Endothelial cell of umbilical vein (primary cell): ENCODE data around the gene SH3PXD2B. TPM values are rescaled to one million over a fixed set of nuclear protein-coding genes. Genes with fewer than 3 reads are reported as not detected.

Experiments
- BruUV-seq: library from RNA; stranded (reverse); fragments of 400-500 nt; replicated peaks from 2 replicates; lab custom pipeline; 2021; lab: Mats Ljungman, UMichigan
- CTCF ChIA-PET: fragments of 300-600, 350-600 bp; sonication (Branson Sonifier 250); formaldehyde crosslinking; loops from one replicate; lab custom pipeline; 2021; ENCODE audit warnings: antibody characterized with exemption, inconsistent platforms; lab: Charles Lee
- POLR2A ChIA-PET: fragments of 300-600, 350-600 bp; sonication (Branson Sonifier 250); formaldehyde crosslinking; loops from one replicate; lab custom pipeline; 2021; ENCODE audit warnings: antibody characterized with exemption, inconsistent platforms; lab: Charles Lee
- DNase-seq: peaks from one replicate; pipeline ENCODE4 v3.0.0-alpha.2; 2011; ENCODE audit warnings: low read depth, low spot score
- FAIRE-seq: peaks from 2 replicates; lab custom pipeline; 2011; peaks lifted over from hg19 to GRCh38; lab: Jason Lieb, UNC
- H2AFZ ChIP-seq: 2 replicates; pipeline ENCODE4 v1.6.0; 2012; ENCODE audit warnings: low read depth, low read length, control low read depth, inconsistent platforms
- H3K27ac ChIP-seq: 2 replicates; pipeline ENCODE4 v1.5.1; 2011; ENCODE audit warnings: low read depth, mild to moderate bottlenecking, control low read depth, low read length, moderate library complexity; ENCODE audit not compliant: insufficient read depth
- H3K27me3 ChIP-seq, 2 experiments: 2 replicates each; pipeline versions ENCODE4 v1.6.0 to v1.6.1; 2011; ENCODE audit warnings: low read length in 2 of 2, mixed read lengths in 1 of 2; ENCODE audit not compliant: control insufficient read depth in 2 of 2, insufficient read depth in 2 of 2
- H3K36me3 ChIP-seq, 2 experiments: 2 replicates in 1 of 2; 3 replicates in 1 of 2; pipeline ENCODE4 v1.5.1; 2011; ENCODE audit warnings: low read length in 2 of 2, mild to moderate bottlenecking in 1 of 2, moderate library complexity in 1 of 2; ENCODE audit not compliant: control insufficient read depth in 2 of 2, insufficient read depth in 2 of 2; ENCODE audit errors: extremely low read depth in 1 of 2
- H3K4me1 ChIP-seq: 3 replicates; pipeline ENCODE4 v1.5.1; 2011; ENCODE audit warnings: mild to moderate bottlenecking, low read length; ENCODE audit not compliant: control insufficient read depth, insufficient read depth; ENCODE audit errors: extremely low read depth
- H3K4me2 ChIP-seq: 2 replicates; pipeline ENCODE4 v1.6.1; 2011; ENCODE audit warnings: low read length, control low read depth, mixed read lengths; ENCODE audit not compliant: insufficient read depth
- H3K4me3 ChIP-seq, 3 experiments: fragments of 200-600 bp in 1 of 3; sonication (generic), shearing (Covaris generic) in 1 of 3; replicated peaks in 1 of 3; 2 replicates each; pipeline ENCODE4 v1.5.1; 2011 to 2016; ENCODE audit warnings: control low read depth in 3 of 3, low read length in 3 of 3, mild to moderate bottlenecking in 2 of 3, inconsistent platforms in 1 of 3, low read depth in 1 of 3, moderate library complexity in 1 of 3; ENCODE audit not compliant: insufficient read depth in 1 of 3
- H3K79me2 ChIP-seq: 2 replicates; pipeline ENCODE4 v1.6.0; 2012; ENCODE audit warnings: low read length, inconsistent platforms; ENCODE audit not compliant: control insufficient read depth, insufficient read depth
- H3K9ac ChIP-seq: replicated peaks from 2 replicates; pipeline ENCODE3; 2011; ENCODE audit warnings: low read length, control low read depth; ENCODE audit not compliant: insufficient read depth; ENCODE audit errors: extremely low read depth
- H3K9me1 ChIP-seq: replicated peaks from 3 replicates; pipeline ENCODE4 v1.6.0; 2011; ENCODE audit warnings: mild to moderate bottlenecking, low read length; ENCODE audit not compliant: control insufficient read depth, insufficient read depth; ENCODE audit errors: extremely low read depth
- H3K9me3 ChIP-seq: replicated peaks from 2 replicates; pipeline ENCODE4 v1.5.1; 2012; ENCODE audit warnings: low read length, inconsistent platforms; ENCODE audit not compliant: control insufficient read depth, insufficient read depth
- H4K20me1 ChIP-seq: replicated peaks from 2 replicates; pipeline ENCODE3; 2011; ENCODE audit warnings: mild to moderate bottlenecking, low read length; ENCODE audit not compliant: control insufficient read depth, insufficient read depth; ENCODE audit errors: extremely low read depth
- EZH2 ChIP-seq: IDR thresholded peaks from 2 replicates; pipeline ENCODE4 v1.6.1; 2012; ENCODE audit warnings: borderline replicate concordance, low read depth, mild to moderate bottlenecking, moderate library complexity, low read length, inconsistent platforms; ENCODE audit not compliant: severe bottlenecking
- FOS ChIP-seq: IDR thresholded peaks from 2 replicates; pipeline ENCODE4 v1.6.1; 2011; ENCODE audit warnings: mild to moderate bottlenecking, low read length, moderate library complexity, borderline replicate concordance; ENCODE audit not compliant: insufficient read depth
- GATA2 ChIP-seq: IDR thresholded peaks from 2 replicates; pipeline ENCODE4 v1.7.0; 2011; ENCODE audit warnings: low read depth, mild to moderate bottlenecking, moderate library complexity, mixed read lengths, low read length; ENCODE audit not compliant: insufficient read length, insufficient read depth
- JUN ChIP-seq: IDR thresholded peaks from 2 replicates; pipeline ENCODE4 v1.6.1; 2011; ENCODE audit warnings: borderline replicate concordance, low read depth; ENCODE audit not compliant: insufficient read length, insufficient read depth
- MYC ChIP-seq: IDR thresholded peaks from one replicate; pipeline ENCODE4 v1.6.1; 2011; ENCODE audit warnings: mild to moderate bottlenecking, low read depth, low read length
- POLR2A ChIP-seq: IDR thresholded peaks from 2 replicates; pipeline ENCODE4 v1.6.1; 2012; ENCODE audit warnings: low read depth, mild to moderate bottlenecking, control low read depth, low read length
- POLR2AphosphoS5 ChIP-seq: IDR thresholded peaks from 2 replicates; pipeline ENCODE4 v1.6.1; 2012; ENCODE audit warnings: low read depth, mild to moderate bottlenecking, control low read depth, low read length, moderate library complexity; ENCODE audit not compliant: insufficient read depth
- dilution Hi-C: fragments of 300-500 bp; cut with MboI; formaldehyde crosslinking; loops from one replicate; pipeline ENCODE4 v1.15.0; 2019; ENCODE audit warnings: low sequenced_read_pairs; ENCODE audit not compliant: extremely low pct_ligation_motif_present
- intact Hi-C: fragments of 100-400 bp; cut with micrococcal nuclease; formaldehyde crosslinking; loops from one replicate; pipeline ENCODE4 v1.10.0; 2022
- polyA plus RNA-seq, 4 experiments: library from polyadenylated mRNA; depleted of rRNA in 3 of 4; stranded (reverse) in 3 of 4; unstranded in 1 of 4; fragments of >200 nt; gene quantifications; 2 replicates each; pipeline versions ENCODE4 v1.2.1 to v1.2.3, GENCODE V29; 2011 to 2012; ENCODE audit warnings: missing spikeins in 1 of 4
- total RNA-seq: library from RNA; stranded (reverse); gene quantifications from 2 replicates; pipeline ENCODE4 v1.2.3, GENCODE V29; 2021
- TF ChIP-seq, protein P1 (sequence below), 2 donors: IDR thresholded peaks; 1 replicate in 1 of 2; 2 replicates in 1 of 2; pipeline ENCODE4 v1.5.1; 2011; ENCODE audit warnings: low read length in 2 of 2, mild to moderate bottlenecking in 2 of 2, moderate library complexity in 2 of 2, control low read depth in 1 of 2, inconsistent platforms in 1 of 2, low read depth in 1 of 2; ENCODE audit not compliant: insufficient read depth in 1 of 2; ENCODE audit errors: extremely low read depth in 1 of 2
- TF ChIP-seq, protein P2 (sequence below): IDR thresholded peaks from 2 replicates; pipeline ENCODE4 v1.6.1; 2011; ENCODE audit not compliant: insufficient read depth, insufficient read length

Gene SH3PXD2B
- total and polyA plus RNA-seq, 2 donors (not counting 3 experiments of a cell fraction or from before 2014, with no cell fraction given) = 23.5 to 66.3 TPM

DNA sequence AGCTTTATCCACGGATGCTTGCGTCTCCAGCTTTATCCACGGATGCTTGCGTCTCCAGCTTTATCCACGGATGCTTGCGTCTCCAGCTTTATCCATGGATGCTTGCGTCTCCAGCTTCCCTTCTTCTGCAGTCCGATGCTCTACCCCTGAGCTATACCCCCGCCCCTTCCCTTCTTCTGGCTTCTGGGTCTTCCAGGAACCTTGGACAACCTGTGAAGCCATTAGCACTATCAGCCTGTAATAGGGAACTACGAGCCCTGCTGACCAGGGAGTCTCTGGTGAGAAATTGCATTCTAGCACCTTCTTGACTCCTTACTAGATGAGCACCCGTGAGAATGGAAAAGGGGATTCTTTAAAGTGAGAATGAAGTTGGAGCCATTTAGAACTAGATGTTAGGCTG is 39.1 kb upstream of the SH3PXD2B start:
- no peaks in the 10 kb centered on the region for H4K20me1 ChIP-seq
- no peak overlapping the region for H3K4me2 ChIP-seq
- H3K4me1 ChIP-seq = no peaks in the 10 kb centered on the region
- no peaks in the 10 kb centered on the region for H3K9me1 ChIP-seq
- FAIRE-seq (no peak), DNase-seq (no peak)
- H3K36me3 ChIP-seq = no peaks in the 10 kb centered on the region
- no peak for TF ChIP-seq FOS
- TF ChIP-seq, protein P1, sequence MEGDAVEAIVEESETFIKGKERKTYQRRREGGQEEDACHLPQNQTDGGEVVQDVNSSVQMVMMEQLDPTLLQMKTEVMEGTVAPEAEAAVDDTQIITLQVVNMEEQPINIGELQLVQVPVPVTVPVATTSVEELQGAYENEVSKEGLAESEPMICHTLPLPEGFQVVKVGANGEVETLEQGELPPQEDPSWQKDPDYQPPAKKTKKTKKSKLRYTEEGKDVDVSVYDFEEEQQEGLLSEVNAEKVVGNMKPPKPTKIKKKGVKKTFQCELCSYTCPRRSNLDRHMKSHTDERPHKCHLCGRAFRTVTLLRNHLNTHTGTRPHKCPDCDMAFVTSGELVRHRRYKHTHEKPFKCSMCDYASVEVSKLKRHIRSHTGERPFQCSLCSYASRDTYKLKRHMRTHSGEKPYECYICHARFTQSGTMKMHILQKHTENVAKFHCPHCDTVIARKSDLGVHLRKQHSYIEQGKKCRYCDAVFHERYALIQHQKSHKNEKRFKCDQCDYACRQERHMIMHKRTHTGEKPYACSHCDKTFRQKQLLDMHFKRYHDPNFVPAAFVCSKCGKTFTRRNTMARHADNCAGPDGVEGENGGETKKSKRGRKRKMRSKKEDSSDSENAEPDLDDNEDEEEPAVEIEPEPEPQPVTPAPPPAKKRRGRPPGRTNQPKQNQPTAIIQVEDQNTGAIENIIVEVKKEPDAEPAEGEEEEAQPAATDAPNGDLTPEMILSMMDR (IDR thresholded peaks at IDR 0.05; ENCODE audit: extremely low read depth in 1 of 2, insufficient read depth in 1 of 2, low read depth in 1 of 2, low read length in 2 of 2) = no peak
- no peak for TF ChIP-seq EZH2
- TF ChIP-seq, protein P2, sequence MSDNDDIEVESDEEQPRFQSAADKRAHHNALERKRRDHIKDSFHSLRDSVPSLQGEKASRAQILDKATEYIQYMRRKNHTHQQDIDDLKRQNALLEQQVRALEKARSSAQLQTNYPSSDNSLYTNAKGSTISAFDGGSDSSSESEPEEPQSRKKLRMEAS = no peak
- no peak for TF ChIP-seq JUN
- no peak for TF ChIP-seq POLR2A
- no peak for TF ChIP-seq POLR2AphosphoS5
- no peak for TF ChIP-seq MYC
- TF ChIP-seq GATA2 = no peak
- H3K27ac ChIP-seq = no peak overlapping the region
- H3K79me2 ChIP-seq = no peaks in the 10 kb centered on the region
- H3K9ac ChIP-seq = no peak overlapping the region
- ChIA-PET CTCF (no interaction called here), POLR2A (no interaction called here)
- H3K4me3 ChIP-seq = no peak overlapping the region
- dilution Hi-C loops (no loop called here), intact Hi-C loops (no loop called here)
- no TSS peak for BruUV-seq
- no peaks in the 10 kb centered on the region for H3K9me3 ChIP-seq
- H2AFZ ChIP-seq = no peak overlapping the region
- peaks cover 13 to 17% of the 10 kb centered on the region in 2 experiments for H3K27me3 ChIP-seq
